HepG2 (cell line): ENCODE measurements around the gene B4GALT2. TPM values are rescaled to one million over a fixed set of nuclear protein-coding genes. Genes with fewer than 3 reads are reported as not detected.

ENCODE experiments used
- GABPA ChIP-seq, 2 experiments: IDR thresholded peaks; 2 replicates each; pipeline ENCODE4 v1.6.1; 2011 to 2016; ENCODE audit warnings: low read depth in 2 of 2, low read length in 1 of 2, missing biosample characterization in 1 of 2, missing genetic modification characterization in 1 of 2
- HMGXB3 ChIP-seq: sonication (generic); formaldehyde crosslinking; IDR thresholded peaks from 2 replicates; pipeline ENCODE4 v1.4.0; 2020; ENCODE audit warnings: missing genetic modification reagents, borderline replicate concordance
- MEIS2 ChIP-seq: sonication (generic); formaldehyde crosslinking; IDR thresholded peaks from 2 replicates; pipeline ENCODE4 v1.9.0; 2021; ENCODE audit warnings: mild to moderate bottlenecking, missing genetic modification reagents
- PRDM15 ChIP-seq: sonication (generic); formaldehyde crosslinking; IDR thresholded peaks from 2 replicates; pipeline ENCODE4 v1.4.0; 2020; ENCODE audit warnings: missing genetic modification reagents
- ZBTB10 ChIP-seq: sonication (generic); formaldehyde crosslinking; IDR thresholded peaks from 2 replicates; pipeline ENCODE4 v1.4.0; 2020; ENCODE audit warnings: missing genetic modification reagents, borderline replicate concordance
- ZBTB43 ChIP-seq: sonication (generic); formaldehyde crosslinking; conservative IDR thresholded peaks from 2 replicates; pipeline ENCODE4 v1.4.0; 2020; ENCODE audit warnings: missing genetic modification reagents
- ZMYM2 ChIP-seq: sonication (generic); formaldehyde crosslinking; IDR thresholded peaks from 2 replicates; pipeline ENCODE4 v1.8.0; 2022; ENCODE audit warnings: mild to moderate bottlenecking, missing genetic modification reagents
- polyA plus RNA-seq, 8 experiments: library from polyadenylated mRNA; depleted of rRNA in 3 of 8; stranded (reverse) in 7 of 8; unstranded in 1 of 8; fragments of >200 nt; fragmentation: Illumina TruSeq in 4 of 8; extraction: Trizol in 4 of 8; gene quantifications; 2 replicates each; pipeline versions ENCODE4 v1.2.1 to v1.2.3, GENCODE V29; 2011 to 2016; ENCODE audit warnings: low read depth in 4 of 8, missing spikeins in 1 of 8, mixed read lengths in 1 of 8; ENCODE audit not compliant: insufficient read depth in 1 of 8
- total RNA-seq, 5 experiments: library from RNA; depleted of rRNA; stranded (reverse); fragments of >200 nt; fragmentation: Illumina TruSeq; extraction: Trizol; gene quantifications; 2 replicates each; pipeline ENCODE4 v1.2.3, GENCODE V29; 2016; ENCODE audit warnings: low read depth in 1 of 5
- TF ChIP-seq, protein P1 (sequence below), 2 experiments: sonication (generic) in 1 of 2; formaldehyde crosslinking in 1 of 2; IDR thresholded peaks; 2 replicates each; pipeline versions ENCODE4 v1.4.0 to v1.6.1; 2018 to 2020; ENCODE audit warnings: missing genetic modification reagents in 2 of 2, borderline replicate concordance in 1 of 2, low read depth in 1 of 2, mild to moderate bottlenecking in 1 of 2, missing biosample characterization in 1 of 2
- TF ChIP-seq, protein P2 (sequence below): IDR thresholded peaks from 2 replicates; pipeline ENCODE4 v1.6.1; 2016; ENCODE audit warnings: low read depth, borderline replicate concordance

Gene B4GALT2
- total and polyA plus RNA-seq, 2 of the 13 experiments (the other 11 are each of a cell fraction or from before 2014, with no cell fraction given): 41.9 to 78.0 TPM

DNA sequence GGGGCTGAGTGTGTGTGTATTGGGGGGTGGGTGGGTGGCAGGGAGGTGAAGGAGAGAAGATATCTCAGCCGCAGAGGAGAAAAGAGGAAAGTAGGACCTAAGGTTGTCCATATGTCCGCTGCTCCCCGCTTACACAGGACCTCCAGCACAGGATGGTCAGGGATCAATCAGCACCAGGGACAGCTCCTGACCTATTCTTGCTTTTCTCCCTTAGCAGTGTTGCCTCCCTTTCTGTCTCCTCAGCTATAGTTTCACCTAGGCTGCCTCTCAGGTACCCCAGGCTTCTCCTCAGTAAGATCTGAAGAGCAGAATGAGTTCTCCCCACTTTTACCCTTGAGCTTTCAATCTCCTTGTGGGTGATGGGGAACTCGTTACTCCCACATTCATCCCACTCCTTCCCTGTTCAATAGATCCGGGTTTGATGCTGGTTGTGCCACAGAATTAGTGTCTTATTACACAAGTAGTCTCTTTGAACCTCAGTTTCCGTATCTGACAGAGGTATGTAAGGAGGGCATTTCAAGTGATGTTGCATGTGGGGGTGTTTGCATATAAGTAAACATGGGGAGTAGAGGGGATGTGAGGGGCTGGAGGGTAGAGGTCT lies 10.6 kb upstream of the B4GALT2 start (continued):
- TF ChIP-seq GABPA (IDR thresholded peaks at IDR 0.05; ENCODE audit: low read depth, low read length) (no peak), GABPA (CRISPR knock-in tag; IDR thresholded peaks at IDR 0.05; ENCODE audit: low read depth) (0 out of 2 replicates have a peak, but pooled peaks have one; percentile 27), ZBTB43 (CRISPR knock-in tag) (0 out of 2 replicates have a peak, but pooled peaks have one; percentile 35), MEIS2 (0 out of 2 replicates have a peak, but pooled peaks have one; percentile 39), HMGXB3 (0 out of 2 replicates have a peak, but pooled peaks have one; percentile 58), ZMYM2 (CRISPR knock-in tag) (no peak), PRDM15 (CRISPR knock-in tag) (no peak), ZBTB10 (CRISPR knock-in tag) (no peak)
- TF ChIP-seq, protein P1, sequence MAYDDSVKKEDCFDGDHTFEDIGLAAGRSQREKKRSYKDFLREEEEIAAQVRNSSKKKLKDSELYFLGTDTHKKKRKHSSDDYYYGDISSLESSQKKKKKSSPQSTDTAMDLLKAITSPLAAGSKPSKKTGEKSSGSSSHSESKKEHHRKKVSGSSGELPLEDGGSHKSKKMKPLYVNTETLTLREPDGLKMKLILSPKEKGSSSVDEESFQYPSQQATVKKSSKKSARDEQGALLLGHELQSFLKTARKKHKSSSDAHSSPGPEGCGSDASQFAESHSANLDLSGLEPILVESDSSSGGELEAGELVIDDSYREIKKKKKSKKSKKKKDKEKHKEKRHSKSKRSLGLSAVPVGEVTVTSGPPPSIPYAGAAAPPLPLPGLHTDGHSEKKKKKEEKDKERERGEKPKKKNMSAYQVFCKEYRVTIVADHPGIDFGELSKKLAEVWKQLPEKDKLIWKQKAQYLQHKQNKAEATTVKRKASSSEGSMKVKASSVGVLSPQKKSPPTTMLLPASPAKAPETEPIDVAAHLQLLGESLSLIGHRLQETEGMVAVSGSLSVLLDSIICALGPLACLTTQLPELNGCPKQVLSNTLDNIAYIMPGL (CRISPR knock-in tag; IDR thresholded peaks at IDR 0.05; ENCODE audit: borderline replicate concordance in 1 of 2, low read depth in 1 of 2): no peak
- TF ChIP-seq, protein P2, sequence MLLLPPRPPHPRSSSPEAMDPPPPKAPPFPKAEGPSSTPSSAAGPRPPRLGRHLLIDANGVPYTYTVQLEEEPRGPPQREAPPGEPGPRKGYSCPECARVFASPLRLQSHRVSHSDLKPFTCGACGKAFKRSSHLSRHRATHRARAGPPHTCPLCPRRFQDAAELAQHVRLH: 0 out of 2 replicates have a peak, but pooled peaks have one; percentile 34
